Endothelial cell of umbilical vein (primary cell): ENCODE measurements around the gene TK1. TPM values are rescaled to one million over a fixed set of nuclear protein-coding genes. Genes with fewer than 3 reads are reported as not detected.

Experiments used
- BruUV-seq: library from RNA; stranded (reverse); fragments of 400-500 nt; replicated peaks from 2 replicates; lab custom pipeline; 2021; lab: Mats Ljungman, UMichigan
- CTCF ChIA-PET: fragments of 300-600, 350-600 bp; sonication (Branson Sonifier 250); formaldehyde crosslinking; loops from one replicate; lab custom pipeline; 2021; ENCODE audit warnings: antibody characterized with exemption, inconsistent platforms; lab: Charles Lee
- POLR2A ChIA-PET: fragments of 300-600, 350-600 bp; sonication (Branson Sonifier 250); formaldehyde crosslinking; loops from one replicate; lab custom pipeline; 2021; ENCODE audit warnings: antibody characterized with exemption, inconsistent platforms; lab: Charles Lee
- DNase-seq: peaks from one replicate; pipeline ENCODE4 v3.0.0-alpha.2; 2011; ENCODE audit warnings: low read depth, low spot score
- FAIRE-seq: peaks from 2 replicates; lab custom pipeline; 2011; peaks lifted over from hg19 to GRCh38; lab: Jason Lieb, UNC
- H2AFZ ChIP-seq: 2 replicates; pipeline ENCODE4 v1.6.0; 2012; ENCODE audit warnings: low read depth, low read length, control low read depth, inconsistent platforms
- H3K27ac ChIP-seq: 2 replicates; pipeline ENCODE4 v1.5.1; 2011; ENCODE audit warnings: low read depth, mild to moderate bottlenecking, control low read depth, low read length, moderate library complexity; ENCODE audit not compliant: insufficient read depth
- H3K27me3 ChIP-seq, 2 experiments: 2 replicates each; pipeline versions ENCODE4 v1.6.0 to v1.6.1; 2011; ENCODE audit warnings: low read length in 2 of 2, mixed read lengths in 1 of 2; ENCODE audit not compliant: control insufficient read depth in 2 of 2, insufficient read depth in 2 of 2
- H3K36me3 ChIP-seq, 2 experiments: 2 replicates in 1 of 2; 3 replicates in 1 of 2; pipeline ENCODE4 v1.5.1; 2011; ENCODE audit warnings: low read length in 2 of 2, mild to moderate bottlenecking in 1 of 2, moderate library complexity in 1 of 2; ENCODE audit not compliant: control insufficient read depth in 2 of 2, insufficient read depth in 2 of 2; ENCODE audit errors: extremely low read depth in 1 of 2
- H3K4me1 ChIP-seq: 3 replicates; pipeline ENCODE4 v1.5.1; 2011; ENCODE audit warnings: mild to moderate bottlenecking, low read length; ENCODE audit not compliant: control insufficient read depth, insufficient read depth; ENCODE audit errors: extremely low read depth
- H3K4me2 ChIP-seq: 2 replicates; pipeline ENCODE4 v1.6.1; 2011; ENCODE audit warnings: low read length, control low read depth, mixed read lengths; ENCODE audit not compliant: insufficient read depth
- H3K4me3 ChIP-seq, 3 experiments: fragments of 200-600 bp in 1 of 3; sonication (generic), shearing (Covaris generic) in 1 of 3; replicated peaks in 1 of 3; 2 replicates each; pipeline ENCODE4 v1.5.1; 2011 to 2016; ENCODE audit warnings: control low read depth in 3 of 3, low read length in 3 of 3, mild to moderate bottlenecking in 2 of 3, inconsistent platforms in 1 of 3, low read depth in 1 of 3, moderate library complexity in 1 of 3; ENCODE audit not compliant: insufficient read depth in 1 of 3
- H3K79me2 ChIP-seq: 2 replicates; pipeline ENCODE4 v1.6.0; 2012; ENCODE audit warnings: low read length, inconsistent platforms; ENCODE audit not compliant: control insufficient read depth, insufficient read depth
- H3K9ac ChIP-seq: replicated peaks from 2 replicates; pipeline ENCODE3; 2011; ENCODE audit warnings: low read length, control low read depth; ENCODE audit not compliant: insufficient read depth; ENCODE audit errors: extremely low read depth
- H3K9me1 ChIP-seq: replicated peaks from 3 replicates; pipeline ENCODE4 v1.6.0; 2011; ENCODE audit warnings: mild to moderate bottlenecking, low read length; ENCODE audit not compliant: control insufficient read depth, insufficient read depth; ENCODE audit errors: extremely low read depth
- H3K9me3 ChIP-seq: replicated peaks from 2 replicates; pipeline ENCODE4 v1.5.1; 2012; ENCODE audit warnings: low read length, inconsistent platforms; ENCODE audit not compliant: control insufficient read depth, insufficient read depth
- H4K20me1 ChIP-seq: replicated peaks from 2 replicates; pipeline ENCODE3; 2011; ENCODE audit warnings: mild to moderate bottlenecking, low read length; ENCODE audit not compliant: control insufficient read depth, insufficient read depth; ENCODE audit errors: extremely low read depth
- EZH2 ChIP-seq: IDR thresholded peaks from 2 replicates; pipeline ENCODE4 v1.6.1; 2012; ENCODE audit warnings: borderline replicate concordance, low read depth, mild to moderate bottlenecking, moderate library complexity, low read length, inconsistent platforms; ENCODE audit not compliant: severe bottlenecking
- FOS ChIP-seq: IDR thresholded peaks from 2 replicates; pipeline ENCODE4 v1.6.1; 2011; ENCODE audit warnings: mild to moderate bottlenecking, low read length, moderate library complexity, borderline replicate concordance; ENCODE audit not compliant: insufficient read depth
- GATA2 ChIP-seq: IDR thresholded peaks from 2 replicates; pipeline ENCODE4 v1.7.0; 2011; ENCODE audit warnings: low read depth, mild to moderate bottlenecking, moderate library complexity, mixed read lengths, low read length; ENCODE audit not compliant: insufficient read length, insufficient read depth
- JUN ChIP-seq: IDR thresholded peaks from 2 replicates; pipeline ENCODE4 v1.6.1; 2011; ENCODE audit warnings: borderline replicate concordance, low read depth; ENCODE audit not compliant: insufficient read length, insufficient read depth
- MAX ChIP-seq: IDR thresholded peaks from 2 replicates; pipeline ENCODE4 v1.6.1; 2011; ENCODE audit not compliant: insufficient read depth, insufficient read length
- MYC ChIP-seq: IDR thresholded peaks from one replicate; pipeline ENCODE4 v1.6.1; 2011; ENCODE audit warnings: mild to moderate bottlenecking, low read depth, low read length
- POLR2A ChIP-seq: IDR thresholded peaks from 2 replicates; pipeline ENCODE4 v1.6.1; 2012; ENCODE audit warnings: low read depth, mild to moderate bottlenecking, control low read depth, low read length
- POLR2AphosphoS5 ChIP-seq: IDR thresholded peaks from 2 replicates; pipeline ENCODE4 v1.6.1; 2012; ENCODE audit warnings: low read depth, mild to moderate bottlenecking, control low read depth, low read length, moderate library complexity; ENCODE audit not compliant: insufficient read depth
- dilution Hi-C: fragments of 300-500 bp; cut with MboI; formaldehyde crosslinking; loops from one replicate; pipeline ENCODE4 v1.15.0; 2019; ENCODE audit warnings: low sequenced_read_pairs; ENCODE audit not compliant: extremely low pct_ligation_motif_present
- intact Hi-C: fragments of 100-400 bp; cut with micrococcal nuclease; formaldehyde crosslinking; loops from one replicate; pipeline ENCODE4 v1.10.0; 2022
- polyA plus RNA-seq, 4 experiments: library from polyadenylated mRNA; depleted of rRNA in 3 of 4; stranded (reverse) in 3 of 4; unstranded in 1 of 4; fragments of >200 nt; gene quantifications; 2 replicates each; pipeline versions ENCODE4 v1.2.1 to v1.2.3, GENCODE V29; 2011 to 2012; ENCODE audit warnings: missing spikeins in 1 of 4
- total RNA-seq: library from RNA; stranded (reverse); gene quantifications from 2 replicates; pipeline ENCODE4 v1.2.3, GENCODE V29; 2021
- TF ChIP-seq, protein P1 (sequence below), 2 donors: IDR thresholded peaks; 1 replicate in 1 of 2; 2 replicates in 1 of 2; pipeline ENCODE4 v1.5.1; 2011; ENCODE audit warnings: low read length in 2 of 2, mild to moderate bottlenecking in 2 of 2, moderate library complexity in 2 of 2, control low read depth in 1 of 2, inconsistent platforms in 1 of 2, low read depth in 1 of 2; ENCODE audit not compliant: insufficient read depth in 1 of 2; ENCODE audit errors: extremely low read depth in 1 of 2

Gene TK1
- total and polyA plus RNA-seq, 2 donors (not counting 3 experiments of a cell fraction or from before 2014, with no cell fraction given), result 111 to 159 TPM

DNA sequence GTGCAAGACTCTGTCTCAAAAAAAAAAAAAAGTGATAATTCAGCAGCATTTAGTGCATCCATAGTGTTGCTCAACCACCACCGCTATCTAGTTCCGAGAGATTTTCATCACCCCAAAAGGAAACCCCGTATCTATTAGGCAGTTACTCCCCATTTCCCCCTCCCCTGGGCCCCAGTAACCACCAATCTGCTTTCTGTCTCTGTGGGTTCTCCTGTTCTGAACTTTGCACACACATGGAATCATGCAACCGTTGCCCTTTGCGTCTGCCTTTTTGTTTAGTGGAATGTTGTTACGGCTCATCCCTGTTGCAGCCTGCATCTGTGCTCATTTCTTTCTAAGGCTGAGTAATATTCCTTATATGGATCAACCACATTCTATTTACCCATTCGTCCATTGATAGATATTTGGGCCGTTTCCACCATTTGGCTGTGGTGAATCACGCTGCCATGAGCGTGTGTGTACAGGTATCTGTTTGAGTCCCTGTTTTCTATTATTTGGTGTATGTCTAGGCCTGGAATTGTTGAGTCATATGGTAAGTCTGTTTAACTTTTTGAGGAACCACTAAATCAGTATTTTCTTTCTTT lies 27.2 kb downstream of the TK1 start:
- Histone ChIP-seq H3K4me2 (no peak overlapping the region), H3K9ac (no peak overlapping the region), H3K9me3 (no peaks in the 10 kb centered on the region), H3K9me1 (no peaks in the 10 kb centered on the region), H3K27me3 (no peaks in the 10 kb centered on the region), H3K4me1 (no peaks in the 10 kb centered on the region), H2AFZ (no peak overlapping the region), H3K36me3 (no peaks in the 10 kb centered on the region), H3K27ac (no peak overlapping the region), H4K20me1 (no peaks in the 10 kb centered on the region), H3K4me3 (no peak overlapping the region), H3K79me2 (no peaks in the 10 kb centered on the region)
- TF ChIP-seq GATA2, result no peak
- intact Hi-C loops, result no loop called here
- ChIA-PET POLR2A (no interaction called here), CTCF (no interaction called here)
- dilution Hi-C loops, result no loop called here
- no peak for FAIRE-seq
- no TSS peak for BruUV-seq
- DNase-seq, result no peak

DNA sequence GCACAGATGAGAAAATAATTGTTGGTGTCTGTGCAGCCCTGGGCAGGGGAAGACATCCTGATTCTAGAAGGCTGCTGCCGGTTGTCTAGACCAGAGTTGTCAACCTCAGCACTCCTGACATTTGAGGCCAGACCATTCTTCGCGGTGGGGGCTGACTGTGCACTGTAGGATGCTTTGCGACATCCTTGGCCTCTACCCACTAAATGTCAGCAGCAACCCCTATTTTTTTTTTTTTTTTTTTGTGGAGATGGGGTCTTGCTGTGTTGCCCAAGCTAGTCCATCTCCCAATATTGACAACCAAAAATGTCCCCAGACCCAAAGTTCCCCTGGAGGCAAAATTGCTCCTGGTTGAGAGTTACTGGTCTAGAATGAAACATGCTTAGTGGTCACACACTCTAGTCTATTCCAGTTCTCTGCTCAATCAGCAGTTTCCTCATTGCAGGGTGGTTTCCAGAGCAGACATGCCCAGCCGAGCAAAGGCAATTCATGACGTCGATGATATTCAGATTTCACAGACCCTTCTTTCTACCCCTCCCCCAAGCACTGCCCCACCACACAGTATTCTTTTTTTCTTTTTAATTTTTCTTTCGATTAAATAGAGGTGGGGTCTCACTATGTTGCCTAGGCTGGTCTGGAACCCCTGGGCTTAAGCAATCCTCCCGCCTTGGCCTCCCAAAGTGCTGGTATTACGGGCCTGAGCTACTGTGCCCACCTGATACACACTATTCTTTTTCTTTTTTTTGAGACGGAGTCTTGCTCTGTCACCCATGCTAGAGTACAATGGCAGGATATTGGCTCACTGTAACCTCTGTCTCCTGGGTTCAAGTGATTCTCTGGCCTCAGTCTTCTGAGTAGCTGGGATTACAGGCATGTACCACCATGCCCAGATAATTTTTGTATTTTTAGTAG lies 31.7 kb downstream of the TK1 start:
- dilution Hi-C loops (no loop called here), intact Hi-C loops (no loop called here)
- no peak overlapping the region for H3K4me2 ChIP-seq
- H3K4me3 ChIP-seq, result no peak overlapping the region
- H3K27ac ChIP-seq, result no peak overlapping the region
- no peak for DNase-seq
- H3K4me1 ChIP-seq, result peaks cover 6% of the 10 kb centered on the region
- no peak for FAIRE-seq
- POLR2A ChIA-PET, result no interaction called here
- CTCF ChIA-PET, result no interaction called here
- no peaks in the 10 kb centered on the region for H3K36me3 ChIP-seq
- no peaks in the 10 kb centered on the region for H4K20me1 ChIP-seq
- no TSS peak for BruUV-seq
- H3K9ac ChIP-seq, result no peak overlapping the region
- no peaks in the 10 kb centered on the region for H3K9me3 ChIP-seq
- H3K27me3 ChIP-seq, result no peaks in the 10 kb centered on the region
- H3K79me2 ChIP-seq, result no peaks in the 10 kb centered on the region
- H2AFZ ChIP-seq, result no peak overlapping the region
- TF ChIP-seq POLR2AphosphoS5 (no peak), GATA2 (no peak), EZH2 (no peak), MYC (no peak), FOS (no peak), POLR2A (no peak), JUN (no peak), MAX (no peak)
- TF ChIP-seq, protein P1, sequence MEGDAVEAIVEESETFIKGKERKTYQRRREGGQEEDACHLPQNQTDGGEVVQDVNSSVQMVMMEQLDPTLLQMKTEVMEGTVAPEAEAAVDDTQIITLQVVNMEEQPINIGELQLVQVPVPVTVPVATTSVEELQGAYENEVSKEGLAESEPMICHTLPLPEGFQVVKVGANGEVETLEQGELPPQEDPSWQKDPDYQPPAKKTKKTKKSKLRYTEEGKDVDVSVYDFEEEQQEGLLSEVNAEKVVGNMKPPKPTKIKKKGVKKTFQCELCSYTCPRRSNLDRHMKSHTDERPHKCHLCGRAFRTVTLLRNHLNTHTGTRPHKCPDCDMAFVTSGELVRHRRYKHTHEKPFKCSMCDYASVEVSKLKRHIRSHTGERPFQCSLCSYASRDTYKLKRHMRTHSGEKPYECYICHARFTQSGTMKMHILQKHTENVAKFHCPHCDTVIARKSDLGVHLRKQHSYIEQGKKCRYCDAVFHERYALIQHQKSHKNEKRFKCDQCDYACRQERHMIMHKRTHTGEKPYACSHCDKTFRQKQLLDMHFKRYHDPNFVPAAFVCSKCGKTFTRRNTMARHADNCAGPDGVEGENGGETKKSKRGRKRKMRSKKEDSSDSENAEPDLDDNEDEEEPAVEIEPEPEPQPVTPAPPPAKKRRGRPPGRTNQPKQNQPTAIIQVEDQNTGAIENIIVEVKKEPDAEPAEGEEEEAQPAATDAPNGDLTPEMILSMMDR (IDR thresholded peaks at IDR 0.05; ENCODE audit: extremely low read depth in 1 of 2, insufficient read depth in 1 of 2, low read depth in 1 of 2, low read length in 2 of 2), result no peak
- no peaks in the 10 kb centered on the region for H3K9me1 ChIP-seq
